ENCODE measurements around the gene ASTN2.

Gene ASTN2

DNA sequence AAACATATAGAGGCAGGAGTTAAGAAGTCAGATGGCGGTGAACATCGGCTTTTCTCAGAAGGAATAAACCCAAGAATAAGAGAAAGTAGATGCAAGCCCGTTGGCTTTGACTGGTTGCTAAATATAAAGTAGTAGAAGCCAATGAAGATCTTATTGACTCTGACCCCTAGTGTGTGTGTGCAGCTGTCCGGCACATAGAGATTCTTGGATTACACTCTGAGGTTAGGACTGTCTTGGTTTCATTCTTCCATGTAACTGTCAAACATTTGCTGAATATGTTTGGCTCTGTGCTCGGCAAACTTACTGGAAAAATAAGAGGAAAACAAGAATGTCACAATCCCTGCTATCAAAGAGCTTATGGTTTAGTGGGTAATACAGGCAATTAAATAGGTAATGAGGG is 54.9 kb downstream of the ASTN2 start:
- in situ Hi-C loops (cut with MboI; ENCODE audit: low pct_unique_long_range_greater_than_20kb, low sequenced_read_pairs, unreplicated experiment): no loop called here
- DNase-seq (ENCODE audit: low spot score): no peak
- TF ChIP-seq, protein P1, sequence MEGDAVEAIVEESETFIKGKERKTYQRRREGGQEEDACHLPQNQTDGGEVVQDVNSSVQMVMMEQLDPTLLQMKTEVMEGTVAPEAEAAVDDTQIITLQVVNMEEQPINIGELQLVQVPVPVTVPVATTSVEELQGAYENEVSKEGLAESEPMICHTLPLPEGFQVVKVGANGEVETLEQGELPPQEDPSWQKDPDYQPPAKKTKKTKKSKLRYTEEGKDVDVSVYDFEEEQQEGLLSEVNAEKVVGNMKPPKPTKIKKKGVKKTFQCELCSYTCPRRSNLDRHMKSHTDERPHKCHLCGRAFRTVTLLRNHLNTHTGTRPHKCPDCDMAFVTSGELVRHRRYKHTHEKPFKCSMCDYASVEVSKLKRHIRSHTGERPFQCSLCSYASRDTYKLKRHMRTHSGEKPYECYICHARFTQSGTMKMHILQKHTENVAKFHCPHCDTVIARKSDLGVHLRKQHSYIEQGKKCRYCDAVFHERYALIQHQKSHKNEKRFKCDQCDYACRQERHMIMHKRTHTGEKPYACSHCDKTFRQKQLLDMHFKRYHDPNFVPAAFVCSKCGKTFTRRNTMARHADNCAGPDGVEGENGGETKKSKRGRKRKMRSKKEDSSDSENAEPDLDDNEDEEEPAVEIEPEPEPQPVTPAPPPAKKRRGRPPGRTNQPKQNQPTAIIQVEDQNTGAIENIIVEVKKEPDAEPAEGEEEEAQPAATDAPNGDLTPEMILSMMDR (IDR thresholded peaks at IDR 0.05; ENCODE audit: extremely low read depth, insufficient read depth, missing control alignments): no peak

DNA sequence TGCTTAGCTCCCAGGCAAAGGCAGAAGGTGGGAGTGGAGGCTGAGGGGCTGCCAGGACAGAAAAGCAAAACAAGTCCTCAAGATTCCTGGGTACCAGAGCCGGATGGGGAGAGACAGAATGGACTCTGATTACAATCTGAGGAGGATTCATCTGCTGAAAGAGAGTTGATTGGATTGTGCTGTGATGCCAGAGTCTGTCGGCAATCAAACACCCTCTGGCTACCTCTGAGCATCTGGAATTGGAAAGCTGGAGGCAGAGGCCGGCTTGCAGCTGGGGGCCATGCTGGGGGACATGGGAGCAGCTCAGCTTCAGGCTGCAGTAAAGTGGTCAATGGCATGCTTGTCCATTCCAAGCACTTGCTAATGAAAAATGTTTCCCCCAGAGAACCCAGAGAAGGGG is 59.3 kb downstream of the ASTN2 start:
- DNase-seq (ENCODE audit: low spot score): no peak
- in situ Hi-C loops (cut with MboI; ENCODE audit: low pct_unique_long_range_greater_than_20kb, low sequenced_read_pairs, unreplicated experiment): no loop called here
- TF ChIP-seq, protein P1 (IDR thresholded peaks at IDR 0.05; ENCODE audit: extremely low read depth, insufficient read depth, missing control alignments): no peak

DNA sequence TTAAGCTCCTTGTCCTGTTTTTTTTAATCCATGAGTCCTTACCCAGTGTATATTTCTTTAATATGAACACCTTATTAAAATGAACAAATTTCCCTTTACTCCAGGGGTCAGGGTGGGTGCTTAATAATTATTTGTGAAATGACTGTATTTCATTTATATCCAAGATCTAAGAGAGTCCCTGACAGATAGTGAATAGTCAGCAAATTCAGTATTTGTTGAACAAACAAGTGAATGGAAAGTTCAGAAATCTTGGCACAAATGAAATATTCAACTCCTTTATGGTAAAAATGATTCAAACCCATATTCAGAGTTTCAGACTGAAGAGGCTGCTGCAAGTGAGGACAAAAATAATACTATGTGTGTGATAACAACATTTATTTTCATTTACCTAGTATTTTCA is 59.9 kb downstream of the ASTN2 start:
- no peak for DNase-seq (ENCODE audit: low spot score)
- in situ Hi-C loops (cut with MboI; ENCODE audit: low pct_unique_long_range_greater_than_20kb, low sequenced_read_pairs, unreplicated experiment): no loop called here
- TF ChIP-seq, protein P1 (IDR thresholded peaks at IDR 0.05; ENCODE audit: extremely low read depth, insufficient read depth, missing control alignments): no peak

DNA sequence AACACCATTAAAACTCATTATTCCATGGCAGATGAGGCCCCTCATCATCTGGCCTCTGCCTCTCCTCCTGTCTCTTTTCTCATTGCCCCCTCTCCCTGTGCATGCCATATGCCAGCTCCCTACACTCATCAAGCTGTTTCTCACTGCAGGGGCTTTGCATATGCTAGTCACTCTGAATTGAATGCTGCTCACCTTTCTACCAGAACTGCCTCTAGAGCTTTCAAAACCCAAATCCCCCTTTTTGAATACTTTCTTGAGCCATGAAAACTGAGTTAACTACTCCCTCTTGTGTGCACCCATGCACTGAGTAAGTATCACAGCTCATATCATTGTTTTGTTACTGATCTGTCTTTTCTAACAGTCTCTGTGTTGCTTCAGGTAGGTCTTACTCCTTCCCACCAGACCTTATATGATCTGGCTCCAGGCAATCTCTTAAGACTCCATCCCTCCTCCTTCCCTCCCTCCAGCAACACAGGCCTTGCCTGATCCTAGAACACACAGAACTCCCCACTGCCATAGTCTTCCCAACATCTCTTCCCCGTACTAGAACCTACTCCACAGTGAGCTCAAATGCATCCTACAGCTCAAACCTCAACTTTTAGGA is 60.5 kb downstream of the ASTN2 start:
- in situ Hi-C loops (cut with MboI; ENCODE audit: low pct_unique_long_range_greater_than_20kb, low sequenced_read_pairs, unreplicated experiment): no loop called here
- TF ChIP-seq, protein P1 (IDR thresholded peaks at IDR 0.05; ENCODE audit: extremely low read depth, insufficient read depth, missing control alignments): no peak
- DNase-seq (ENCODE audit: low spot score): no peak

- DNase-seq (ENCODE audit: low spot score): no peak
- in situ Hi-C loops (cut with MboI; ENCODE audit: low pct_unique_long_range_greater_than_20kb, low sequenced_read_pairs, unreplicated experiment): no loop called here
- TF ChIP-seq, protein P1 (IDR thresholded peaks at IDR 0.05; ENCODE audit: extremely low read depth, insufficient read depth, missing control alignments): no peak
These were observed 69.8 kb downstream of the ASTN2 start for GRCh38 chr9:117344892-117345660.

GRCh38 chr9:117343427-117343826 is 71.4 kb downstream of the ASTN2 start:
- DNase-seq (ENCODE audit: low spot score): no peak
- TF ChIP-seq, protein P1 (IDR thresholded peaks at IDR 0.05; ENCODE audit: extremely low read depth, insufficient read depth, missing control alignments): no peak
- in situ Hi-C loops (cut with MboI; ENCODE audit: low pct_unique_long_range_greater_than_20kb, low sequenced_read_pairs, unreplicated experiment): no loop called here

All from GM13977 (cell line).